Thyroid gland (tissue), 4 donors: ENCODE measurements around the gene ADCY4.

Source experiments
- POLR2A ChIP-seq, 2 donors: fragments of 450-650 bp; IDR thresholded peaks; one replicate each; pipeline ENCODE4 v1.6.1; 2017; ENCODE audit warnings: antibody characterized with exemption in 2 of 2, mild to moderate bottlenecking in 2 of 2, moderate library complexity in 1 of 2
- TF ChIP-seq, protein P1 (sequence below), 6 experiments: fragments of 200-600 bp in 3 of 6; fragments of 450-650 bp in 3 of 6; sonication (generic) in 3 of 6; IDR thresholded peaks; one replicate each; pipeline ENCODE4 v1.5.1; 2016 to 2019; ENCODE audit warnings: antibody characterized with exemption in 6 of 6, mild to moderate bottlenecking in 2 of 6, inconsistent platforms in 1 of 6, moderate library complexity in 1 of 6

DNA sequence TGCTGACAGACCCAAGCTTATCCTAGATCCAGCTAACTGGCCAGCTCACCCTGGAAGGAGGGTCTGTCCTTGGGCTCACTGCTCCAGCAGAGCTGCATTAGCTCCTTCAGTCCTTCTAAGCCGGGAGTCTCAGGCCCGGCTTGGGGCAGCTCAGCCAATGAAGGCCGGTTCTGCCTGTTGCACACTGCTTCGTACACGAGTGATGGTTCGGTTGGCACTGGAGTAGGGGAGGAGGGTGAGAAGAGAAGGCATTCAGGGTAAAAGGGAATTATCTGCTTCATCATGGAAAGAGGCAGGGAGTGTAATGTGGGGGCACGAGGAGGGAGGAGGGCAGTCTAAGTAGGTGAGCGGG is 2.9 kb upstream of the ADCY4 start:
- no peak for TF ChIP-seq POLR2A (IDR thresholded peaks at IDR 0.05)
- TF ChIP-seq, protein P1, sequence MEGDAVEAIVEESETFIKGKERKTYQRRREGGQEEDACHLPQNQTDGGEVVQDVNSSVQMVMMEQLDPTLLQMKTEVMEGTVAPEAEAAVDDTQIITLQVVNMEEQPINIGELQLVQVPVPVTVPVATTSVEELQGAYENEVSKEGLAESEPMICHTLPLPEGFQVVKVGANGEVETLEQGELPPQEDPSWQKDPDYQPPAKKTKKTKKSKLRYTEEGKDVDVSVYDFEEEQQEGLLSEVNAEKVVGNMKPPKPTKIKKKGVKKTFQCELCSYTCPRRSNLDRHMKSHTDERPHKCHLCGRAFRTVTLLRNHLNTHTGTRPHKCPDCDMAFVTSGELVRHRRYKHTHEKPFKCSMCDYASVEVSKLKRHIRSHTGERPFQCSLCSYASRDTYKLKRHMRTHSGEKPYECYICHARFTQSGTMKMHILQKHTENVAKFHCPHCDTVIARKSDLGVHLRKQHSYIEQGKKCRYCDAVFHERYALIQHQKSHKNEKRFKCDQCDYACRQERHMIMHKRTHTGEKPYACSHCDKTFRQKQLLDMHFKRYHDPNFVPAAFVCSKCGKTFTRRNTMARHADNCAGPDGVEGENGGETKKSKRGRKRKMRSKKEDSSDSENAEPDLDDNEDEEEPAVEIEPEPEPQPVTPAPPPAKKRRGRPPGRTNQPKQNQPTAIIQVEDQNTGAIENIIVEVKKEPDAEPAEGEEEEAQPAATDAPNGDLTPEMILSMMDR (IDR thresholded peaks at IDR 0.05): no peak
